Measurements from ENCODE around the gene OSBPL7. TPM values are rescaled to one million over a fixed set of nuclear protein-coding genes. Genes with fewer than 3 reads are reported as not detected.
A peak's percentile ranks its signal among the peaks of the same experiment; 100 is the strongest.

The OSBPL7 gene
- total and polyA plus RNA-seq, 2 of the 13 experiments (the other 11 are each of a cell fraction or from before 2014, with no cell fraction given), result 4.7 to 6.6 TPM

GRCh38 chr17:47785538-47786123, 36.0 kb downstream of the OSBPL7 start (continued):
- 0 out of 2 replicates have a peak, but pooled peaks have one; percentile 72 for TF ChIP-seq ZNF749 (CRISPR knock-in tag; IDR thresholded peaks at IDR 0.05; ENCODE audit: borderline replicate concordance)
- TF ChIP-seq HNF4A (CRISPR knock-in tag; IDR thresholded peaks at IDR 0.05), result no peak
- no peak for TF ChIP-seq ZFP36L1 (CRISPR knock-in tag; IDR thresholded peaks at IDR 0.05)
- TF ChIP-seq ZNF713 (CRISPR knock-in tag; IDR thresholded peaks at IDR 0.05), result no peak
- TF ChIP-seq ZNF687 (CRISPR knock-in tag; IDR thresholded peaks at IDR 0.05), result no peak
- TF ChIP-seq ZNF414 (CRISPR knock-in tag; IDR thresholded peaks at IDR 0.05), result no peak
- no peak for TF ChIP-seq ARID2 (CRISPR knock-in tag; IDR thresholded peaks at IDR 0.05; ENCODE audit: borderline replicate concordance)
- TF ChIP-seq ZMAT3 (CRISPR knock-in tag; conservative IDR thresholded peaks at IDR 0.05), result peak; percentile 55; the same call in 1 of the 2 replicates
- no peak for TF ChIP-seq ZMAT5 (CRISPR knock-in tag; IDR thresholded peaks at IDR 0.05; ENCODE audit: borderline replicate concordance, low read depth)
- no peak for TF ChIP-seq ZNF275 (CRISPR knock-in tag; IDR thresholded peaks at IDR 0.05; ENCODE audit: borderline replicate concordance)
- TF ChIP-seq HMGXB3 (CRISPR knock-in tag; IDR thresholded peaks at IDR 0.05; ENCODE audit: borderline replicate concordance), result peak; percentile 89
- peak; percentile 32; the same call in 1 of the 2 replicates for TF ChIP-seq YEATS2 (CRISPR knock-in tag; IDR thresholded peaks at IDR 0.05; ENCODE audit: borderline replicate concordance)
- no peak for TF ChIP-seq ZNF337 (CRISPR knock-in tag; IDR thresholded peaks at IDR 0.05; ENCODE audit: borderline replicate concordance, low read depth)
- TF ChIP-seq FOXP1 (IDR thresholded peaks at IDR 0.05), result no peak
- TF ChIP-seq FOXP1 (CRISPR knock-in tag; IDR thresholded peaks at IDR 0.05), result no peak
- peak; percentile 41 for TF ChIP-seq FOXA3 (CRISPR knock-in tag; IDR thresholded peaks at IDR 0.05)
- peak; percentile 48; the same call in 1 of the 2 replicates for TF ChIP-seq FOXC1 (CRISPR knock-in tag; IDR thresholded peaks at IDR 0.05; ENCODE audit: borderline replicate concordance)
- no peak for TF ChIP-seq PBX2 (CRISPR knock-in tag; IDR thresholded peaks at IDR 0.05)

All from HepG2 (cell line).